DMS153 (cell line): ENCODE data around the gene QDPR.

ENCODE experiments used
- DNase-seq: peaks from one replicate; lab custom pipeline; 2025; lab: John Stamatoyannopoulos, UW

QDPR gene

DNA sequence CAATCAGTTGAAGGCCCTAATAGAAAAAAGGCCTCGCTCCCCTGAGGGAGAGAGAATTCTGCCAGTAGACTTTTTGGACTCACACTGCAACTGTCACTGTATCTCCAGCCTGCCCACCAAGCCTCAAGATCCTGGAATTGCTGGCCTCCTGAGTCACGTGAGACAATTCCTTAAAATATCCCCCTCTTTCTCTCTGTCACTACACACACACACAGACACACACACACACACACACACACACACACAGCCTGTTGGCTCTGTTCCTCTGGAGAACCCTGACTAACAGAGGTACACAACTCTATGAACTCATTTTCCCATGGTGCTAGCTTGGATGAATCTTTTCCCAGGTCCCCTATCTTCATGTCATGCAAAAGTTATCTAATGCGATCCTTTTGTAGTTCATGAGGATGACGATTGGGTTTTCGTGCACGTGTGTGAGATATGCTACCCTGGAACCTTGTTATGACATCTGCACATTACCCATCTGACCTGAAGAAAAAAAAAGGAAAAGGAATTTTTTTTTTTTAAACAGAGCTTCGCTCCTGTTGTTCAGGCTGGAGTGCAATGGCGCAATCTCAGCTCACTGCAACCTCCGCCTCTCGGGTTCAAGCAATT lies 16.8 kb upstream of the QDPR start:
- no peak for DNase-seq

DNA sequence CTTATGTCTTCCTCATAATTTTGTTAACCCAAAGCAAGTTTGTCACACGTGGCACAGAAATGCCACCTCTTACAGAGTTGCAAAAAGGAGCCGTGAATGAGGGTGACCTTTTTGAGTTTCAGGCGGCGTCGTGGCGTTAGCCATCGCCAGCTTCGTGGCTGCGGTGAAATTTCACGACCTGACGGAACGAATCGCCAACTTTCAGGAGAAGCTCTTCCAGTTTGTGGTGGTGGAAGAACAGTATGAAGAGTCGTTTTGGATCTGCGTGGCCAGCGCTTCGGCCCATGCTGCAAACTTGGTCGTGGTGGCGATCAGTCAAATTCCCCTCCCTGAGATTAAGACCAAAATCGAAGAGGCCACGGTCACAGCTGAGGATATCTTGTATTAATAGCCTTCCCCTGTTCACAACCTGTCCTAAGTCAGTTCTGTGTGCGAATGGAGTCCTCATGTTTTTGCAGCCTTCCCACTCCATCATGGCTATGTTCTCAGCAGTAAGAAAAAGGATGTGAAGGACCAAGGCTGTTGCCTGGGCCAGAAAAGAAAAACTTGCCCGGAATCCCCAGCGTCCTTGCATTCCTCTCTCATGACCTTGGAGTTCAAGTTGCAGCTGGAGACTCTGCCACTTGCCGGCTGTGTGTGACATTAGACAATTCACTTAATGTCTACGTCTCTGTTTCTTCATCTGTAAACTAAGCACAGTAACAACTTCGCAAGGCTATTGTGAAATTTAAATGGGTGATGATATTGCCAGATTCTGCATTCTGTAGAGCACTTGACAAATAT lies 15.0 kb upstream of the QDPR start:
- DNase-seq = no peak

- DNase-seq = no peak
These were observed 11.8 kb upstream of the QDPR start for GRCh38 chr4:17523662-17524061.

DNA sequence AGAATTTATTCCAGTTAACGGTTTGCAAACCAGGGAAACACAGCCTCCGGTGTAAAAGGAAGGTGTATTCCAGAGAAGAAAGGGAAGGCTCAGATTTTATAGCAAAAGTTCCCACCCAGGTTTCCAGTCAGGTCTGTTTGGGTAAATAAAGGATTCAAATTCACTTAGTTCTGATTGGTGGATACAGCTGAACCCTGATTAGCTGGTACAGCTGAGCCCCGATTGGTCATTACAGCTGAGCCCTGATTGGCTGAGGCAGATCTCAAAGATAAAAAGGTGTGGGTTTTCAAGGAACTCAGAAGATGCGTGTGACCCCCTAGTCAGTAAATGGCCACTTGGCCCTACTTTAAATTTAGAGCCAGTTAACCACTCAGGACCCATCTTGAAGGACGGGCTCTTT lies 9.7 kb upstream of the QDPR start:
- no peak for DNase-seq

DNA sequence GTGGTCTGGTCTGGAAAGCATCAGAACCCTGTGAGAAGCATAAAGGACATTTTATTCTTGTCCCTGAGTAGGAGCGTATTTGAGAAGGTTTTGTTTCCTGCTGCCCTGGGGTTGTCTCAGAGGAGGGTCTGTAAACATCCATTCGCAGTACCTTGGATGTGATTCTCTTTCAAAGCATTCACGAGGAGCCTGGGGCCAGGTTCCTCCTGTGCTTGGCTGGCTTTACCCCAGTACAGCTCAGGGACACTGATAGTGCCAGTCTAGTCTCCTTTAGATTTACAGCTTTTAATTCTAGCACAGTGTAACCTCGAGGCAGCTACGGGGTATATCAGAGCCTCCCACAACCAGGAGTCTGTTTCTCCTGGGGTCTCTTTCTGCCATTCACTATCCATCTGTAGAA lies 5.8 kb upstream of the QDPR start:
- no peak for DNase-seq

GRCh38 chr4:17516980-17517379 lies 5.1 kb upstream of the QDPR start:
- DNase-seq = no peak

- DNase-seq = no peak
These were observed 3.8 kb upstream of the QDPR start for GRCh38 chr4:17515445-17516407.

DNA sequence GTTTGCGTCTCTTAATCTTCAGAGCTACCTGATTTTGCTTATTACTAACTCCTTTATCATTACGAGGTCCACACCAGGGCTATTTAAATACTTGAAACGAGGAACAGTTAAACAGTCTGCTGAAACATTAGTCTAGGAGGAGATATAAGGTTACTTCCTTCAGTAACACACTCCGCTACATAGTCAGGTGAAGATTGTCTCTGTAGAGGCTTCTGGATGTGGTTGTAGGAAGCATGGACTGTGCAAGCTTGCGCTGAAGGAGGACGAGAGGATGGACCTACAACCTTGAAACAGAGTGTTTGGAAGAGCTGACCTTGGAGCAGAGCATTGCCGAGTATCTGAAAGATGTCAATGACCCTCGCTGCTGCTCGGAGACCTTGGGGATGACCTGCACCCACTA lies 3.0 kb upstream of the QDPR start, which contains the start of gene CLRN2:
TSS of gene CLRN2 (plus strand) at position 301 of the 400 bp plus-strand sequence. CDS start 102 bp downstream, outside the sequence.
- DNase-seq = no peak

GRCh38 chr4:17512973-17513665 lies 1.2 kb upstream of the QDPR start:
- no peak for DNase-seq

GRCh38 chr4:17511509-17511949 lies 361 bp downstream of the QDPR start:
- no peak for DNase-seq

DNA sequence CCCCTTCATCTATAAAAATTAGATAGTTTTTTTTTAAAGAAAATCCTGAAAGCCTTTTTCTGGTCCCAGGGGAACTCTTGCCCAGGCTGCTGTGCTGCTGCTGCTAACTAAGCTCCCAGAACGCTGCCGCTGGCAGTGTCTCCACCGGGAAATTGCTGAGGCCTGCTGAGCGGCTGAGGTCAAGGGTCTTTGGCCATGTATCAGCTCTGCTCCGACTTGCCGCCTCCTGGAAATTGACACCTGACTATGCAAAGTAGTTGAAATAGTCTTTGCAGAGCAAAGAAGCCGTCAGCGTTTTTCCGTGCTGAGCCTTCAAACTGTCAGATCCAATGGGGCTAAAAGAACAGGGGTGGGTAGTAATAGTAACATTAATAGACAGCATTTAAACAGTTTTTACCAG lies 839 bp downstream of the QDPR start:
- no peak for DNase-seq

DNA sequence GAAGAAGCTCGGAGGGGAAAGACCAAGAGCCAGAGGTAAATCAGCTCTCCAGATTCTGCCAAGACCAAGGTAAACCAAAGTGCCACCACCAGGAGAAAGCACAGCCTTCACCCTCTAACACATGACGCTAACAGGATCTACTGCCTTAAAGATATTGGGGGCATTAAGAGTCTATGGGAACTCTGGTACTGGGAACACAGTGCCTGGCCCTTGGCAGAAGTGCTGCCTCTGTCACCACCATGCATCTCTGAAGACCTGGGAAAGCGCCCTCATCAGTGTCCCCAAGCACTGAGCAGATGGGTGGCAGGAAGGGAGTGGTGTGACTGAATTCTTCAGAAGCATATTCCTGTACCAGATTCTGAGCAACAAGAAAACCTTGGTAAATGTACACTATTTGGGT lies 1.3 kb downstream of the QDPR start:
- no peak for DNase-seq

DNA sequence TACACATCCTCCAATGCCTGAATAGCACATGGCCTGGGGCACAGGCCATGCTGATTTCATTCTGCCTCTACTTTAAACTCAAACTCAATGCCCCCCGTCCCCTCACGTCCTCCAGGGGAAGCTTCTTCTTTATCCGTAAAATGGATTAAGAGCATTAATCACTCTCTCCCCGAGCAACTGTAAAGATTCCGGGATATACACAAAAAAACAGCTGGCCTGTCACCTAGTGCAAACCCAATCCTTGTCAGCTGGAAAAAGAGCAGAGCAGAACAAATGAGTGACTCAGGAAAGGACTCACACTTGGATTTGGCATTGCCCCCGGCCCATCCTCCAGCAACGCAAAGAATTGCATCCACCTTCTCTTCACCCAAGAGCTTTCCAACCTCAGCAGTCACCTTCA lies 7.8 kb downstream of the QDPR start:
- DNase-seq = no peak

- no peak for DNase-seq
These were observed 9.1 kb downstream of the QDPR start for GRCh38 chr4:17502756-17503155.

GRCh38 chr4:17500574-17500973 lies 11.3 kb downstream of the QDPR start:
- DNase-seq = no peak

DNA sequence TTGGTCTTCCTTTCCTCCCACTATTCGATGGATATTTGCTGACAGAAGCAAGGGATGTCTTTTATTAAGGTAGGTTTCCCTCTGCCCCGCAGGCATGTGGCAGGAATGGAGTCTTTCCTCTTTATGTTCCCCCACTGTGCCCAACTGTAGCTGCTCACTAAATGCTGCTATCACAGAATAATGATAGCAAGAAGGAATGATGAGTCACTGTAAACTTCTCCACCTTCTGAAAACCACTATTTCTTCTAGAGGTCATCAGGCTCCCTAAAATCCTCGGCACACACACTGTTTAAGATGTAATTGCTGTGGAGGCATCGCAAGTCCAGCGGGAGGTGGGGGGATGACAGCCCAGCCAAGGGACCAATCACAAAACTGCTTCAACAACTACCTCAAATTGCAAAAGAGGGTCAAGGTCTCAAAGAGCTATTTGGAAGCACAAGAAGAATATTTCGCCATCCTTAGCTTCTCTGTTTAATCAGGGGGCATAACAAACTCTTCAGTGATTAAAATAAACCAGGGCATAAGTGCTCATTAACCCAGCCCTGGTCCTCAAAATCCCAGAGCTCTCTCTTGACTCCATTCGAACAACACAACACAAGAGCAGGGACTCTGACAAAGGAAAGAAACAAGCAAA lies 13.9 kb downstream of the QDPR start:
- no peak for DNase-seq

DNA sequence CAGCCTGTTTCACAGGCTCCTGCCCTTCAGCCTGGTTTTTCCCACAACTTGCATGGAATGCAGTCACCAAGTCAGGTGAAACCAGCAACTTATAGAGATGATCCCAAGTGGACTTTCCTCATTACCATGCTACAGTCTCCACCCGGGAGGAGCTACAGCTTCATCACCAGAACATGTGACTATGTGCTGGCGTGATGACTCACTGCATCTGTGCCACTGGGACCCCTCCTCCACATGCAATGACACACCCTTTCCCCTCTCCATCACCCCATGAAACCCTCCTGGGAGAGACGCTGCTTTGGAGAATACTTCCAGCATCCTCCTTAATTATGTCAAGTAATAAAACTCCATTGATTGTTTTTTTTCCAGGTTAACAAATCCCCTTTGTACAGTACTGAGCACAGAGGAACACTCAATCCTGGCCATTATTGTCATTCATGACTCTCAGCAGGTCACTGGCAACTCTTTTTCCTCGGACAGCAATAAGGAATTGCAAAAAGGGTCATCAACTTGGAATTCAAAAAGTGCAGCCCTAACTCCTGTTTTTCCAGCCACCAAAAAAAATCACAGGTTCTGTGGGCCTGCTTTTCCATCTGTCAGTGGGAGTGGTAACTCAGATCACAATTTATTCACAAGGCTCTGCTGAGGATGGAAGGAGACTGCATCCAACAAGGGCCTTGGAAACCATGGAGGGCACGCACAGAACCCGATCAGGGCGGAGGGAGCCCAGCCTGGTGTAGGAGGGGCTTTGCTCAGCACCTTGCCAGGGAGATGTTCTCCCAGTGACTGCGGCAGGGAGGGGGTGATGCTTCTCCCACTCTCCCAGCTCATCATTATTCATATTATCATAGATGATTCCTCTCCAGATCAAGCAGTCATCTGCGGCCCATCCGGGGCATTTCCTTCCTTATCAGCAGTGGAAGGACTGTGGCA lies 17.4 kb downstream of the QDPR start:
- DNase-seq = no peak

DNA sequence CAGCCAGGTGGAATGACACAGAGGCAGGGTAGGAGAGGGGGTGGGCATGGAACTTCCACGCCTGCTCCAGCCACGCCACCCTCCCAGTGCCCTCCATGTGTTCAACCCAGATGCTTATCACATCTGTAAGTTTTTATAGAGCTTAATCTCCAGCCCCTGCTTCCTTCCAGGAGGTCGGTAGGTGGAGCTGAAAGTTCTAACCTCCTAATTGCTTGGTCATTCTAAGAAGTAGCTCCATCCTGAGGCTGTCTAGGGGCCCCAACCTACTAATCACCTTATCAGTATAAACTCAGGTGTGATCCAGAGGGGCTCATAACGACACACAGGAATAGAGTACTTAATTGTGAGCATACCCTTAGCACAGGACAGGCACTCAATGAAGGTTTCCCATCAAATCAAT lies 18.3 kb downstream of the QDPR start:
- DNase-seq = no peak

GRCh38 chr4:17492876-17493275 lies 19.0 kb downstream of the QDPR start:
- DNase-seq = no peak

GRCh38 chr4:17492058-17492741 lies 19.7 kb downstream of the QDPR start:
- no peak for DNase-seq
